Esophagus squamous epithelium (tissue), 5 donors: Measurements from ENCODE around the gene CGB1. TPM values are rescaled to one million over a fixed set of nuclear protein-coding genes. Genes with fewer than 3 reads are reported as not detected.
"Not testable (repeated sequence)": the region's sequence is repeated elsewhere in the genome, so short reads cannot be mapped to it uniquely, and the experiment has no call there.

Source experiments
- DNase-seq: peaks from one replicate; lab custom pipeline; 2025; lab: John Stamatoyannopoulos, UW
- H3K27ac ChIP-seq, 4 donors: fragments of 200-600 bp; sonication (generic); one replicate each; pipeline ENCODE4 v1.5.1; 2016 to 2019; ENCODE audit warnings: mild to moderate bottlenecking in 1 of 4
- H3K27me3 ChIP-seq, 4 donors: fragments of 200-600 bp; sonication (generic); 1 replicate in 3 of 4; 2 replicates in 1 of 4; pipeline versions ENCODE4 v1.5.1 to v1.6.0; 2017 to 2021; ENCODE audit warnings: antibody characterized with exemption in 1 of 4
- H3K36me3 ChIP-seq, 3 donors: fragments of 200-600 bp; sonication (generic); one replicate each; pipeline ENCODE4 v1.5.1; 2016 to 2019
- H3K4me1 ChIP-seq, 3 donors: fragments of 200-600 bp; sonication (generic); one replicate each; pipeline ENCODE4 v1.5.1; 2017 to 2019
- H3K4me3 ChIP-seq, 4 donors: fragments of 200-600 bp; sonication (generic); 1 replicate in 3 of 4; 2 replicates in 1 of 4; pipeline ENCODE4 v1.5.1; 2016 to 2019; ENCODE audit warnings: mild to moderate bottlenecking in 2 of 4, moderate library complexity in 1 of 4
- H3K9me3 ChIP-seq, 3 donors: fragments of 200-600 bp; sonication (generic); one replicate each; pipeline ENCODE4 v1.5.1; 2016 to 2019
- CTCF ChIP-seq, 6 experiments: fragments of 450-650 bp in 4 of 6; fragments of 200-600 bp in 2 of 6; sonication (generic) in 2 of 6; IDR thresholded peaks; one replicate each; pipeline ENCODE4 v1.5.1; 2016 to 2019; ENCODE audit warnings: antibody characterized with exemption in 6 of 6, mild to moderate bottlenecking in 4 of 6, moderate library complexity in 4 of 6
- POLR2A ChIP-seq, 4 donors: fragments of 450-650 bp; IDR thresholded peaks; one replicate each; pipeline ENCODE4 v1.6.1; 2017; ENCODE audit warnings: antibody characterized with exemption in 4 of 4, mild to moderate bottlenecking in 4 of 4, moderate library complexity in 3 of 4
- WGBS, 2 donors: methylation state at CpG; one replicate each; pipeline ENCODE4 v1.1.5; 2018; 5-methylcytosine and 5-hydroxymethylcytosine counted together
- intact Hi-C: fragments of 100-400 bp; cut with DNase I; formaldehyde crosslinking; loops from one replicate; pipeline ENCODE4 v1.15.0; 2022
- total RNA-seq, 4 donors: library from RNA; depleted of rRNA; stranded (reverse); fragments of >200 nt; gene quantifications; one replicate each; pipeline ENCODE4 v1.1.0, GENCODE V29; 2016
- donor health status: DM: yes; HTN: yes; CAD: no.

Gene CGB1
- total RNA-seq, 4 donors from 2014 or later: not detected

GRCh38 chr19:49057636-49058234, 21.0 kb upstream of the CGB1 start, which contains the start of gene CGB7:
CGB7 (minus strand) TSS chr19:49057749; CDS start chr19:49055375, 2,374 bp downstream.
- Histone ChIP-seq H3K36me3 (no peaks in the 10 kb centered on the region), H3K4me3 (peak within 1 kb of the TSS; percentile 39 to 78 (median 54)), H3K27me3 (peaks cover 0 to 61% (median 2%) of the 10 kb centered on the region in 4 donors), H3K9me3 (no peaks in the 10 kb centered on the region), H3K27ac (no peak within 1 kb of the TSS), H3K4me1 (peaks cover 16 to 31% (median 19%) of the 10 kb centered on the region in 3 donors)
- TF ChIP-seq POLR2A (IDR thresholded peaks at IDR 0.05): no peak
- TF ChIP-seq CTCF (IDR thresholded peaks at IDR 0.05): no peak
- DNase-seq: no peak
- intact Hi-C loops: no loop called here
- 0 to 6% methylated on average over 13 to 21 of the region's 38 CpGs for WGBS, 2 donors

GRCh38 chr19:49056902-49057596, 20.4 kb upstream of the CGB1 start:
- Histone ChIP-seq H3K4me3 (peak overlapping the region; percentile 39 to 78 (median 54)), H3K27me3 (peaks cover 0 to 54% (median 2%) of the 10 kb centered on the region in 4 donors), H3K4me1 (peaks cover 16 to 31% (median 19%) of the 10 kb centered on the region in 3 donors)
- DNase-seq, intact Hi-C loops, H3K27ac ChIP-seq, H3K36me3 ChIP-seq, H3K9me3 ChIP-seq: not testable (repeated sequence)
- 1 to 5% methylated on average over 5 to 9 of the region's 34 CpGs for WGBS, 2 donors

GRCh38 chr19:49056101-49056901, 19.6 kb upstream of the CGB1 start:
- Histone ChIP-seq H3K4me3 (peak overlapping the region; percentile 39 to 78 (median 54)), H3K27me3 (peaks cover 0 to 46% (median 2%) of the 10 kb centered on the region in 4 donors), H3K4me1 (peaks cover 16 to 31% (median 19%) of the 10 kb centered on the region in 3 donors), H3K36me3 (no peaks in the 10 kb centered on the region), H3K27ac (peak overlapping the region in 1 of 4 donors; percentile 31), H3K9me3 (no peaks in the 10 kb centered on the region)
- 0% methylated on average over 7 of the region's 63 CpGs; no CpG with 5 or more reads in 1 of the 2 donors for WGBS, 2 donors
- intact Hi-C loops: no loop called here
- no peak for DNase-seq
- peak in 5 of 6 experiments; percentile 17 to 49 (median 27) for TF ChIP-seq CTCF (IDR thresholded peaks at IDR 0.05)
- TF ChIP-seq POLR2A (IDR thresholded peaks at IDR 0.05): no peak

GRCh38 chr19:49050376-49051033, 13.8 kb upstream of the CGB1 start:
- H3K27me3 ChIP-seq, H3K9me3 ChIP-seq, H3K36me3 ChIP-seq, H3K27ac ChIP-seq, DNase-seq, H3K4me3 ChIP-seq, intact Hi-C loops, H3K4me1 ChIP-seq: not testable (repeated sequence)
- 52 to 55% methylated on average over 5 to 11 of the region's 24 CpGs for WGBS, 2 donors

- H3K4me3 ChIP-seq, H3K27ac ChIP-seq, H3K36me3 ChIP-seq, H3K4me1 ChIP-seq, intact Hi-C loops, H3K9me3 ChIP-seq, DNase-seq, H3K27me3 ChIP-seq: not testable (repeated sequence)
- 78 to 96% methylated on average over 2 to 3 of the region's 4 CpGs for WGBS, 2 donors
Observed at GRCh38 chr19:49049834-49050233, 13.1 kb upstream of the CGB1 start.

GRCh38 chr19:49049011-49049410, 12.3 kb upstream of the CGB1 start, which contains the start of gene CGB8:
CGB8 (minus strand) TSS chr19:49049111; CDS start chr19:49048739, 372 bp downstream.
- H3K36me3 ChIP-seq, H3K4me3 ChIP-seq, DNase-seq, H3K9me3 ChIP-seq, H3K27ac ChIP-seq, H3K4me1 ChIP-seq, intact Hi-C loops, H3K27me3 ChIP-seq: not testable (repeated sequence)
- WGBS, 2 donors: no CpG with 5 or more reads among the region's 12 CpGs

- H3K4me3 ChIP-seq, H3K36me3 ChIP-seq, intact Hi-C loops, H3K9me3 ChIP-seq, H3K4me1 ChIP-seq, H3K27ac ChIP-seq, DNase-seq, H3K27me3 ChIP-seq: not testable (repeated sequence)
- 100% methylated on average over 1 to 2 of the region's 15 CpGs for whole genome bisulfite sequencing, 2 donors
Observed at GRCh38 chr19:49043548-49043947, 6.9 kb upstream of the CGB1 start, which contains the start of gene CGB5. CGB5 (plus strand) TSS chr19:49043848; CDS start chr19:49044210, 362 bp downstream.

- H3K4me1 ChIP-seq, H3K9me3 ChIP-seq, H3K27me3 ChIP-seq, H3K36me3 ChIP-seq, H3K27ac ChIP-seq, H3K4me3 ChIP-seq, intact Hi-C loops, DNase-seq: not testable (repeated sequence)
- WGBS, 2 donors: 89% methylated on average over 1 of the region's 4 CpGs
Observed at GRCh38 chr19:49042666-49043065, 6.0 kb upstream of the CGB1 start.
